NCI-H446 (cell line): ENCODE measurements around the gene KCTD21.
"Not testable (repeated sequence)": the region's sequence is repeated elsewhere in the genome, so short reads cannot be mapped to it uniquely, and the experiment has no call there.

Experiments
- DNase-seq, 2 experiments: peaks; one replicate each; lab custom pipeline; 2025; lab: John Stamatoyannopoulos, UW

The KCTD21 gene

DNA sequence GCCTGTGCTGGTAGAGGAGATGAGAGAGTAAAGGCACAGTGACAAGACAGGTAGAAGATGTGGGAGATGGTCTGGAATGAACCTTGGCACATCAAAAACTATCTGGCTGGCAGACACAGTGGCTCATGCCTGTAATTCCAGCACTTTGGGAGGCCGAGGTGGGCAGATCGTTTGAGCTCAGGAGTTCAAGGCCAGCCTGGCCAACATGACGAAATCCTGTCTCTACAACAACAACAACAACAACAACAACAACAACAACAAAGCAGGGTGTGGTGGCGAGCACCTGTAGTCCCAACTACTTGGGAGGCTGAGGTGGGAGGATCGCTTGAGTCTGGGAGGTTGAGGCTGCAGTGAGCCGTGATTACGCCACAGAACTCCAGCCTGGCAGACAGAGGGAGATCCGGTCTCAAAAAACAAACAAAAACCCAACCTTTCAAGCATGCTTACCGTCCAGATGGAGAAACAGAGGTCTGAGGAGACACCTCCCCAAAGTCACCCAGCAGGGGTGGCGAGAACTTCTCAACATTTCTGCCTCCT, 11.8 kb downstream of the KCTD21 start:
- DNase-seq = no peak

DNA sequence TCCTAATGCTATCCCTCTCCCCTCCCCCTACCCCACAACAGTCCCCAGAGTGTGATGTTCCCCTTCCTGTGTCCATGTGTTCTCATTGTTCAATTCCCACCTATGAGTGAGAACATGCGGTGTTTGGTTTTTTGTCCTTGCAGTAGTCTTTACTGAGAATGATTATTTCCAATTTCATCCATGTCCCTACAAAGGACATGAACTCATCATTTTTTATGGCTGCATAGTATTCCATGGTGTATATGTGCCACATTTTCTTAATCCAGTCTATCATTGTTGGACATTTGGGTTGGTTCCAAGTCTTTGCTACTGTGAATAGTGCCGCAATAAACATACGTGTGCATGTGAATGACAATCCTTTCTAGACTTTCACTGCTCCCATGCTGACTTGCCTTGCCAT, 12.6 kb downstream of the KCTD21 start:
- DNase-seq = not testable (repeated sequence)

DNA sequence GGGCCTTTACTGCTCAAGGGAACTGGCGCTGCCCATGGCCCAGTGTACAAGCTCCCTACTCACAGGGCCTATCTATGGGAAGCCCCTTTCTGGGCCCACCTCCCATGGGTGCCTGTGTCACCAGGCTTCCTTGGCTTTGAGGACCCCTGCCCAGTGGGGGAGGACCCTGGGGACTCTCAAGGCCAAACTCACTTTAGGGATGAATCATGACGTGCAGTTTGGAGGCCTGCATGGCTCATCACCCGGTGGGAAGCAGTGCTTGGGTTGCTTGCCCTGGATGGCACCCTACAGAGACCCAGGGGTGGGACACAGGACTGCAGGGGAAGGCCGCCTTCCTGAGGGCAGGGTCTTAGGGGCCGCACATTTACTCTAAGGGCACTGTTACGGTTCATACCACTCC, 16.5 kb downstream of the KCTD21 start:
- no peak for DNase-seq

DNA sequence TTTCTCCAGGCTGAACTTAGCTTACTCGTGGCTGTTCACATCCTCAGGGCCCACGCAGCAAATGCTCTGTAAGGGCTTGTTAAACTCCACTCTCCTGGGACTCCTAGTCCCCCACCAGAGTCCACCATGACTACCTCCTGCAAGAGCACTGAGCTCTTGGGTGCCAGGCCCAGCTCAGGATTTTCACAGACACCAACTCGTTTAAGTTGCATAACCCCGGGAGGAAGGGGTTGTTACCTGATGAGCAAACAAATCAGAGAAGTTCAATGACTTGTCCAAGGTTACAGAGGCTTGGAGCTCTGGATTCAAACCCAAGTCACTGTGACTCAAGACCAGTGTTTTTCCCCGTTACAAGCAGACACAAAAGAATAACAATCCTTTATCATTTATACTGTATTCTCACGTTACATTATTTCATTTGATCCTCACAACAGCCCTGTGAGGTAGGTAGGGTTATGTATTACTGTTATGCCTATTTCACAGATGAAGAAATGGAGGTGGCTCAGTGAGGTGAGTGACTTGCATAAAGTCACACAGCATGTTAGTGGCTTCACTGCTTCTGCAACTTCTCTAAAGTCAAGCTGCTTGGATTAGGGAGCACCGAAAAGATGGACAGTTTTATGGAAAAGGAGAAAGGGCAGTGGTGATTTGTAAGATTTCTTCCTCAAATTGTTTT, 17.4 kb downstream of the KCTD21 start:
- no peak for DNase-seq

DNA sequence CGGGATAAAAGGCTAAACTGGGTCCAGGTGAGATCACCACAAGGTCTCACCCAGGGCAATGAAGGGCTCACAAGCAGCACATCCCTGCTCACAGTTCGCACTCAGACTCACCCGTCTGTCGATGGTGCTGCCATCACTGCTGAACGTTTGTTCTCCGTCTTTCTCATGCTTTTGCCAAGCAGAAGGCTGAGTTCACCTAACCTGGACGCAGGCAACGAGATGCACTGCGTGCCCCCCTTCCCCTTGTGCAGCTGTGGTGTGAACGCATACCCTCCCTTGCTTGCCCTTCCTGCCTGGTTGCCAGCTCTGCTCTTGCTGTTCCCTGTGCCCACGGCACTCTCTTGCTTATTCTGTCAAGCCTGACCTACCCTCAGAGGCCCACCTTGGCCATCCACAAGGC, 18.0 kb downstream of the KCTD21 start:
- DNase-seq = no peak

DNA sequence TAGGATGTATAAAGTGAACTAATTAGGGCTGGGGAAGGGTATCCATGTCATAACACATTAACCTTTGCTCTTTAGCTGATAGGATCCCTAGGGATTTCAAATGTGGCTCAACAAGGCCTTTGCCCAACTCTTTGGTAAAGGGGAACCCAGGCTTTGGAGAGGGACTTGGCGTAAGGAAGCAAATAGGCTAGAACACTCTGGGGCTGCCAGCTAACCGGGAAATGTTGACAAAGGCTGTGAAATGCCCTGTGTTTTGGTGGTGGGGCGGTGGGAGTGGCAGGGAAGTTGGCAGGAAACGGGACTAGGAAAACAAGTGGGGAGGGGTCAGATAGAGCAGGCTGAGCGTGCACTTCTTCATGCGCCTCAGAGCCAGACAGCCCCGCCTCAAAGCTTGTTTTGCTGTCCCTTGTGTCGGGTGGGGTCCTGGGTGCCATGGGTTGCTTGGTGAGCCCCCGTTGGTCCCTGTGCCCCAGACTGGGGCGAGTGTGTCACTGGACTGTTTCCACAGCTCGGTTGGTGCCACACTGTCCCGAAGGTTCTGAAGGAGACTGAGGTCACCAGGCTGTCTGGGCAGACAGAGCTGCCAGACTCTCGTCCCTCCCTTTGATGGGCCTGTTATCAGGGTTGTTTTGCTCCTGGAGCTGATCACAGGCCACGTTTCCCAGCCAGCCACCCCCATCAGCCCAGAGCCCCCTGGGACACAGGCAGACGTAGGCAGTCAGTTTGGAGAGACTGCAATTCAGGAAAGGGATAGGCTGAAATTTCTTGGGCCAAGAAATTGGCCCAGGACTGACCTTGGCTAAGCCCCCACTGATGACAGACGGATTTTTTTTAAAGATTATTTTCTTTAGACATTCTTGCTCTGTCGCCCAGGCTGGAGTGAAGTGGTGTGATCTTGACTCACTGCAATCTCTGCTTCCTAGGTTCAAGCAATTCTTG, 19.6 kb downstream of the KCTD21 start:
- peak; percentile 15 to 41 for DNase-seq

DNA sequence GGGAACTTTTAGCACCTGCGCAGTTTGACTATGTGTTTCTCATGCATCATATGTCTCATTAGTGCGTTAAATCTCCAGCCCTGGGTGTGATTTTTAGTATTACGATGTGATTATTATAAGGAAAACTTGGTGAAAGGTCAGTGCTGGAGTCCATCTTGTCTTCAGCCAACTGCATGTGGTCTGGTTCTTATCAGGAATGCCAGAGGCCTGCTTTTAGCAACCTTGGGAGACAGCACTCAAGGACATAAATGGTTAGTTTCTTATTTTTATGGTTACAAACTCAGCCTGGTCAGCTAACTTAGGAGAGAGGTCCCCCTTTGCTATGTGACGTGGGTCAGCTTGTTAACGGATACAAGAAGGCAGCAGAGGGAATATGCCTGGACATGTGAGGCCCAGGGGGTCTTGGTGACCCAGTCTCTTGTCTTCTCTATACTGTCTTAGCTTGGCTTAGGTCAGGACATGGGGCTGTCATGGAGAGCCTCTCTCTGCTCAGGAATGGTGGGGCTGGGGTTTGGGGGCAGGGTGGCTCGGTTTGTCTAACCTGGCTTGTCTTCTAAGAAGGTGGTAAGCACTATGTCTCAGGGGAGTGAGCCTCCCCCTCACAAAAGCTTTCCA, 21.5 kb downstream of the KCTD21 start:
- no peak for DNase-seq

DNA sequence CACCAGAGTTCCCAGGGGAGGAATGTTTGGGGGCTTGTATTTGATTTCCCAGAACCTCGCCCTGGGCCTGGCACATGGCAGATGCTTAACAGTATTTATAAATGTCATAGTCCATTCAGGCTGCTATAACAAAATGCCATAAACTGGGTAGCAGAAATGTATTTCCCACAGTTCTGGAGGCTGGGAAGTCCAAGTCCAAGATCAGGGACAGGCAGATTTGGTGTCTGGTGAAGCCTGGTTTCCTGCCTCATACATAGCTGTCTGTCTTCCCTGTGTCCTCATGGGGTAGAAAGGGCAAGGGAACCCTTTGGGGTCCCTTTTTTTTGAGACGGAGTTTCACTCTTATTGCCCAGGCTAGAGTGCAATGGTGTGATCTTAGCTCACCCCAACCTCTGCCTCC, 24.0 kb downstream of the KCTD21 start:
- no peak for DNase-seq

DNA sequence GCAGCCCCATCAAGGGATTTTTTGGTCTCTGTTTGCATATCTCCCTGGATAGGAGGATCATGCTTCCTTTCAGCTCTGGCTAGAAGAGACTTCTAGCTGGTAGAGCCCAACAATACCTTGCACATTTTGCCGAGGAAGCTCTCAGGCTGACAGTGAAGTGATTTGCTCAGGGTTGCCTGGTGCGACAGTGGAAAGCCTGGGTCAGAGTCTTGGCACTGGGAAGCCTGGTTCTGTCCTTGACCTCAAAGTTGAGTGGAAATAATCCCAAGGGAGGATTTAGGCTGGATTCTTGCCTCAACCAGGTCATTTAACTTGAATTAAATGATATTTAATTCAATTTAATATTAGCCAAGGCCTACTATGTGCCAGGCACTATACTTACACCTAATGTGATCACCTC, 24.6 kb downstream of the KCTD21 start:
- DNase-seq = no peak

DNA sequence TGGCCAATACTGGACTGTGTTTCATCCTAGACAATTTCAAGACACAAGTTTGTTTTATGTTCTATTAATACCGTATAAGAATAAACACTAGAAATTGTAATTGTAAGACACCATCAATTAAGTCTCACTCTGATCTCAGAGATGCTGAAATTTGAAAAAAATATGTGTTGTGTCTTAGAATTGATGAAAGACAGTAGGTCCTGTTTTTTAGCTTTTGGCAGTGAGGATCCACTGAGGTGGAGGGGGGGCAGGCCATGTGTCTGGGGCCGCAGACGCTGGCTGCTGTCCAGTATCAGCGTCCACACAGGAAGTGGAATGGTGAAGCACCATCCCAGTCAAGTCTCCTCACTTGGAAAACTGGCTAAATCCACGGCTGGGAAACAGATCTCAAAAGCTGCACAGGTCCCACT, 26.5 kb downstream of the KCTD21 start:
- DNase-seq = no peak

DNA sequence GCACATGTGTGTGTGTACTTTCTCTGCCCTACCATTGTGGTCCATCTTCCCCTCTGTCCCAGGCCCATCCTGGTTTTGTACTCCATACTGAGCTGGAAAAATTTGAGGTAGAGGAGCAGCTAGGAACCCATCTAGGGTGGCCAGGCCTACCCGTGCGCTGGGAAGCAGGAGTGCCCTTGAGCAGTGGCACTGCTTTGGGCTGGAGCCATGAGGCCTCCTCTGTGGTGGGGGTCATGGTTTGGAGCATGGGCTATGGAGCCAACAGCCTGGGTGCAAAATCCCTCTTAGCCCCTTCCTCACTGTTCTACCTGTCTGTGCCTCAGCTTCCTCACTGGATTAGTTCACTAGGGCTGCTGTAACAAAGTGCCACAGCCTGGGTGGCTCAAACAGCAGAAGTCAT, 27.1 kb downstream of the KCTD21 start:
- no peak for DNase-seq

DNA sequence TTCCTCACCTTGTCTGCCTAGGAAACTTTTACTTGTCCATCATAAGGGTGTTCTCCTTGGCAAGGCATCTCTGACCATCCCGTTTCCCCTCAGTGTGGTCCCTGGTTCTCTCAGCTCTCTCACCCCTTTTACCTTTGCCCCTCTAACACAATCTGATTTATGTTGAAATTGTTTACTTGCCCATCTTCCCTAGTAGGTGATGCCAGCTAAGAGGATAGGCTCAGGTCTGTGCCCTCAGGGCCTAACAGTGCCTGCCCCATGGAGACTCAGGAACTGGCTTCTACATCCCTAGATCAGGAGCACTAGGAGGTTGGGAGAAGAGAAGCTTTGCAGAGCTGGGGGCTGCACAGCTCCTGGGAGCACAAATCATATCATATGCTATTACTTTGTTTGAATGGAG, 27.9 kb downstream of the KCTD21 start:
- DNase-seq = no peak

DNA sequence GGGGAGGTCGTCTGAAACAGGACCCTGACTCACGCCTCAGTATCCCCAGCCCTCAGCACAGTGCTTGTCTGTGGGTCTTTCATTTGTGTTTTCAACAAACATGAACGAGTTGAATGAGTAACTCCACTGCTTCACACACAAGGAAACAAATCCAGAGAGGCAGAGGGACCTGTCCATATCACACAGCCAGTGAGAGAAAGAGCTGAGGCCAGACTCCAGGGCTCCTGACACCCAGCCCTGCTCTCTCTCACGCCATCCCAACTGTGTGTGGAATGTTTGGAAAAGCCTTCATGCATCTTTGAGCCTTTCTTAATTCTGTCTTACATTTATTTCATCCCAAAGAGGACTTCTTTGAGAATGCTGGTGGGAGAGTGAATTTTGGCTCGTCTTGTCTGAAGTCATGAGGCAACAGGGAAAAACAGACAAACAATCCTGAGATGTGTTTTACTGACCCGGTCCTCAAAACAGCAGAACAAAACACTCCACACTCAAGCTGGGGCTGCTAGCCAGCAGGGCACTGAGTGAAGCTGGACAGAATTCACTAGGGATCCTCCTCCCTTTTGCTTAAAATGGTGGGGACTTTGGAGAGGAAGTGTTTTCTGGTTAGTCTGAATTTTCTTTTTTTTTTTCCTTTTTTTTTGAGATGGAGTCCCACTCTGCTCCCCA, 29.3 kb downstream of the KCTD21 start:
- DNase-seq = no peak

DNA sequence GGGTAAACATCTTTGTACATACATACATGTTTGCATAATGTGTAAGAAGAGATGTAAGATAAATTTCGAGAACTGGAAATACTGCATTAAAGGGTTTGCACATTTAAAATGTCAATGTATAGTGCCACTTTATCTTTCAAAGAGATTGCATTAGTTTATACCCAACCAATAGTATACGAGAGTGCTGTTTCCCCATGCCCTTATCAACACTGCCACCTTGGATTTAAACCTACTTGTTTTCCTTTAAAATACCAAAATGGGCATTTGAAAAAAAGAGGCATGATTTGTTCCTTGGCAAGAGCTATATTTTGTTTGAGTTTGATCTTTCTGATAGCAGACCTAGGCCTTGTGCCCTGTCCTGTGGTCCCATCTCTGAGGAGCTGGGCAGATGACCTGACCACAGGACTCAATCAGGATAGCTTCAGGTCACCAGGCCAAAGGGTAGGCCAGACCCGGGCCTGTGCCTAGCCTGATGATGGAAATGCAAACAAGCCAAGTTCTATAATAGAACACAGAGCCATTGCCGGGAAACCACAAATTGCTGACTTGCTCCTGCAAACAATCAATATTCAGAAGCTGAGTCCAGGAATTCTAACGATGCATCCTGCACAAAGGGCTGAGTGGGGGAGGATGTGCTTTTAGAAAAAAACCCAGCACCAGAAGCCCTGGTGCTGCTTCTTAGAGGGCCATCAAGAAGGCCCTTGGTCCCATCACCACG, 32.1 kb downstream of the KCTD21 start:
- DNase-seq = no peak

DNA sequence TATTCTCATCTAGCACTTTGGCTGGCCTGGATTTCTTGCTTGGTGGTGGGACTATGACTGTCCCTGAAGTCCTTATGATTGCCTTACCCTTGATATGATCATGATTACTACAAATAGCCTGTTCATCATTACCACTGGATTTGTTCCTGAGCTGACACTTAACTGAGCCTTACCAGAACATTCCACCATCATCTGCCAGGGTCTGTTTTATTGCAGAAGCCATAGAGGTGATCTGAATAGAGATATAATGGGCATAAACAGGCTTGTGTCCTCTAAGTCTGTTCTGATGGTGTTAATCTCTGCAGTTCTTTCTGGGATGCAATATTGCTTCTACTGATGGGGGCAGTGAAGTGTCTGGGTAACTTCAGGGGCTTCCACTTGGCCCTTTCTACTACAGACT, 36.6 kb downstream of the KCTD21 start:
- DNase-seq = no peak

DNA sequence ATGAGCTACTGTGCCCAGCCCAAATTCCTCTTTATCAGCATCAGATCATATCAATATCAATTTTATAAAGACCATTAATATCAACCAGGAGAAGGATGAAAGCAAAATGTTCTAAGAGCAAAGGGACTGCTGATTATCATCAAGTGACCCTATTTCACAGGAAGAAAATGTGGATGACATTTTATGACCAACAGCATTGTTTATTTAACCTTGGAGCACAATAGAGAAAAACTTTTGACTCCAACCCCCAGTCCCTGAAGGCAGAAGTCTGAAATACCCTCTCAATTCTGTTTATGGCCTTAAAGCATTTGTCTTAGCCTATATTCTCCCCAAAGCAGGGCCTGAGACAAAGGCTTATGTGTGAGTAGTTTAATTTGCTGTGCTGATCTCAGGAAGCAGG, 37.7 kb downstream of the KCTD21 start:
- no peak for DNase-seq

DNA sequence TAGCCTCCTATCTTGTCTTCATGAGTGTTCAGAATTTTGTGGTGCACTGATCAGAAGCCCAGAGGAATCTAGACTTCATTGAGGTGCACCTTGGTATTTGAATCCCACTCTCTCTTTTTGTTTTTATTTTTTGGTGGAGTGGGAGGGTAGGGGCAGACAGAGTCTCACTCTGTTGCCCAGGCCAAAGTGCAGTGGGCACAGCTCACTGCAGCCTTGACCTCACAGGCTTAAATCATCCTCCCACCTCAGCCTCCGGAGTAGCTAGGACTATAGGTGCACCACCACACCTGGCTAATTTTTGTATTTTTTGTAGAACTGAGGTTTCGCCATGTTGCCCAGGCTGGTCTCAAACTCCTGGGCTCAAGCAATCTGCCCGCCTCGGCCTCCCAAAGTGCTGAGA, 38.1 kb downstream of the KCTD21 start:
- no peak for DNase-seq

DNA sequence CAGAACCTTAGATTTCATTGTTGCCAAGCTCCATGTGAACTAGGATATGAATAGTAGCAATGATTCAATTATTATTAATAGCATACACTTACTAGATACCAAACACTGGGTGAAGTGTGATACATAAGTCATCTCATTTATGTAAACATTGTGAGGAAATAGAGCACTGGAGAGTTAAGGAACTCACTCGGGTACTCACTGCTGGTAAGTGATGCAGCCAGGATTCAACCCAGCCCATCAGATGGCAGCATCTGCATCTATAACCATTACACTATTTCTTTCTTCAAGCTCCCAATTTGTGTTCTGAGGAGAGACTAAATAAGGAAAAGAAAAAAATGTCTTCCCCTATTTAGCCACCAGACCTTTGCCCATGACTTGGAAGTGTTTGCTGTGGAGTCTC, 38.8 kb downstream of the KCTD21 start:
- peak in 1 of 2 experiments; percentile 10 for DNase-seq

DNA sequence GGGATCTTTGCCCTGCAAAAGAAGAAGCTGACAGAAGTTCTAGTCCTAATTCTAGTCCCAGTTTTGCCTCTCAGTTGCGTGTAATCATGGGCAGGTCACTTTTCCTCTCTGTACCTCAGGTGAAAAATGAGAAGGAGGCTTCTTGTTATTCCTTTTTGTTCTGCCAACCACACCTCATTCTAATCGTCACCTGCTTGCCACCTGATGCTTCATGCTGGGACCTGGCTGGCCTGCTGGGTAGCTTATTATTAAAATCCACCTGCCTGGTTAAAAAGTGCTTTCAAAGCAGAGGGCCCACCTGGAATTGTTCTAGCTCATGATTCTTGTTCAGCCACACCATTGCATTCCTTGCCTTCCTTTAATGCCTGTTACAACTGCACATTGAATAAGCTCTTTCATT, 40.6 kb downstream of the KCTD21 start:
- DNase-seq = no peak

DNA sequence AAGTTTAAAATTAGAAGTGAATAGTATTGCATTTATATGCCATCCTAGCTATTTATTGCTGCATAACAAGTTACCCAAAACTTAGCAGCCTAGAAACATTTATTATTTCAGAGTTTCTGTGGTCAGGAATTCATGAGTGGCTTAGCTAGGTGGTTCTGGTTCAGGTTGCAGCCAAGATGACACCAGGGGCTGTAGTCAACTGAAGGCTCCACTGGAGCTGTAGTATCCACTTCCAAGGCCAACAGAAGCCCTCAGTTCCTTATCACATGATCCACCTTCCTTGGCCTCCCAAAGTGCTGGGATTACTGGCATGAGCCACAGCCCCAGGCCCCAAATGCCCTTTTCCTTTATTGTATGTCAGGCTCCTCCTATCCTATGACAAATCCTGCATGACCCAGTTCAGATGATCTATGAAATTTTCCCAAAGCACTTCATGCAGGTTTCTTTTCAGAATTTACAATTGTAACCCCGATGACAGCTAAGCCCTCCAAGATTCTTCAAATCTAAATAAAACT, 42.9 kb downstream of the KCTD21 start:
- DNase-seq = no peak

DNA sequence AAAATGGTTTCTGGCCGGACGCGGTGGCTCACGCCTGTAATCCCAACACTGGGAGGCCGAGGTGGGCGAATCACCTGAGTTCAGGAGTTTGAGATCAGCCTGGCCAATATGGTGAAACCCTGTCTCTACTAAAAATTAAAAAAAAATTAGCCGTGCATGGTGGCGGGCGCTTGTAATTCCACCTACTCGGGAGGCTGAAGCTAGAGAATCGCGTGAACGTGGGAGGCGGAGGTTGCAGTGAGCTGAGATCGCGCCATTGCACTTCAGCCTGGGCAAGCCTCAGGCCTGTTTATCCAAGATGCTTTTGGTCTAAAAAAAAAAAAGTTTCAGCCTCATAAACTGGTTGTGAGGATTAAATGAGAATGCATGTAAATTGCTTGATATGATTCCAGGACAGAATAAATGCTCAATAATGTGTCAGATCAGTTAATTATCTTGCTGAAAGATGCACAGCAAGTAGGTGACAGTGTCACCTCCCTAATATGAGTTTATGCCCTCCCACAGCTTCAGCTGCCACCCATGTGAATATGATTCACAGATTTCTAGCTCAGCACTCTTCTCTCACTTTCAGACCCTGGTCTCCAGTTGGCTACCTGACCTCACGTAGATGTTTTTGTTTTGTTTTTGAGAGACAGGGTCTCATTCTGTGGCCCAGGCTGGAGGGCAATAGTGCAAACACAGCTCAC, 47.9 kb downstream of the KCTD21 start:
- no peak for DNase-seq
